ENCODE data around the gene RASA3.

The RASA3 gene

GRCh38 chr13:114157869-114158495 is 25.6 kb upstream of the RASA3 start:
- H4K20me1 ChIP-seq (ENCODE audit: insufficient read depth, low read length), result no peaks in the 10 kb centered on the region
- no peak overlapping the region for H3K9ac ChIP-seq (ENCODE audit: low read length)
- no peak overlapping the region for H3K4me2 ChIP-seq (ENCODE audit: low read length)
- no peaks in the 10 kb centered on the region for H3K4me1 ChIP-seq (ENCODE audit: low read length)
- peaks cover 10% of the 10 kb centered on the region for H3K27me3 ChIP-seq (ENCODE audit: low read depth, low read length)
- H3K36me3 ChIP-seq (replicated peaks; ENCODE audit: low read depth, low read length), result no peaks in the 10 kb centered on the region
- H2AFZ ChIP-seq (ENCODE audit: low read depth, low read length), result no peak overlapping the region
- TF ChIP-seq EZH2phosphoT487 (IDR thresholded peaks at IDR 0.05; ENCODE audit: low read depth) (no peak), CTCF (IDR thresholded peaks at IDR 0.05; ENCODE audit: low read depth, low read length) (no peak)
- H3K9me3 ChIP-seq (ENCODE audit: insufficient read depth, low read length), result no peaks in the 10 kb centered on the region
- no peak overlapping the region for H3K4me3 ChIP-seq (ENCODE audit: low read length)
- H3K79me2 ChIP-seq (ENCODE audit: low read length), result no peaks in the 10 kb centered on the region
- no peak overlapping the region for H3K27ac ChIP-seq (ENCODE audit: low read length)

- H3K27me3 ChIP-seq (ENCODE audit: low read depth, low read length), result peaks cover 10% of the 10 kb centered on the region
- TF ChIP-seq CTCF (IDR thresholded peaks at IDR 0.05; ENCODE audit: low read depth, low read length) (no peak), EZH2phosphoT487 (IDR thresholded peaks at IDR 0.05; ENCODE audit: low read depth) (no peak)
- H3K4me2 ChIP-seq (ENCODE audit: low read length), result no peak overlapping the region
- H4K20me1 ChIP-seq (ENCODE audit: insufficient read depth, low read length), result no peaks in the 10 kb centered on the region
- no peak overlapping the region for H3K27ac ChIP-seq (ENCODE audit: low read length)
- H3K4me1 ChIP-seq (ENCODE audit: low read length), result no peaks in the 10 kb centered on the region
- H3K4me3 ChIP-seq (ENCODE audit: low read length), result no peak overlapping the region
- H3K9me3 ChIP-seq (ENCODE audit: insufficient read depth, low read length), result no peaks in the 10 kb centered on the region
- H2AFZ ChIP-seq (ENCODE audit: low read depth, low read length), result no peak overlapping the region
- no peak overlapping the region for H3K9ac ChIP-seq (ENCODE audit: low read length)
- H3K36me3 ChIP-seq (replicated peaks; ENCODE audit: low read depth, low read length), result no peaks in the 10 kb centered on the region
- H3K79me2 ChIP-seq (ENCODE audit: low read length), result no peaks in the 10 kb centered on the region
Observed at GRCh38 chr13:114155926-114156883, 23.8 kb upstream of the RASA3 start.

GRCh38 chr13:114155320-114155719 is 22.9 kb upstream of the RASA3 start:
- Histone ChIP-seq H3K4me1 (ENCODE audit: low read length) (no peaks in the 10 kb centered on the region), H3K9ac (ENCODE audit: low read length) (no peak overlapping the region)

More at GRCh38 chr13:114155320-114155719, 22.9 kb upstream of the RASA3 start:
- H3K27ac ChIP-seq (ENCODE audit: low read length), result no peak overlapping the region
- TF ChIP-seq CTCF (IDR thresholded peaks at IDR 0.05; ENCODE audit: low read depth, low read length) (no peak), EZH2phosphoT487 (IDR thresholded peaks at IDR 0.05; ENCODE audit: low read depth) (no peak)
- peaks cover 12% of the 10 kb centered on the region for H3K27me3 ChIP-seq (ENCODE audit: low read depth, low read length)
- no peak overlapping the region for H2AFZ ChIP-seq (ENCODE audit: low read depth, low read length)
- no peaks in the 10 kb centered on the region for H3K36me3 ChIP-seq (replicated peaks; ENCODE audit: low read depth, low read length)
- no peak overlapping the region for H3K4me2 ChIP-seq (ENCODE audit: low read length)
- no peak overlapping the region for H3K4me3 ChIP-seq (ENCODE audit: low read length)
- H3K79me2 ChIP-seq (ENCODE audit: low read length), result no peaks in the 10 kb centered on the region
- no peaks in the 10 kb centered on the region for H4K20me1 ChIP-seq (ENCODE audit: insufficient read depth, low read length)
- no peaks in the 10 kb centered on the region for H3K9me3 ChIP-seq (ENCODE audit: insufficient read depth, low read length)

Data from OCI-LY3 (cell line).